Thyroid gland (tissue), 4 donors: ENCODE data around the gene KLHDC10.

Source experiments
- CTCF ChIP-seq, 6 experiments: fragments of 200-600 bp in 3 of 6; fragments of 450-650 bp in 3 of 6; sonication (generic) in 3 of 6; IDR thresholded peaks; one replicate each; pipeline ENCODE4 v1.5.1; 2016 to 2019; ENCODE audit warnings: antibody characterized with exemption in 6 of 6, mild to moderate bottlenecking in 2 of 6, inconsistent platforms in 1 of 6, moderate library complexity in 1 of 6
- POLR2A ChIP-seq, 2 donors: fragments of 450-650 bp; IDR thresholded peaks; one replicate each; pipeline ENCODE4 v1.6.1; 2017; ENCODE audit warnings: antibody characterized with exemption in 2 of 2, mild to moderate bottlenecking in 2 of 2, moderate library complexity in 1 of 2

- TF ChIP-seq CTCF (IDR thresholded peaks at IDR 0.05) (no peak), POLR2A (IDR thresholded peaks at IDR 0.05) (no peak)
These were observed 22.5 kb upstream of the KLHDC10 start for GRCh38 chr7:130047831-130048230.
